NCI-H146 treated with DMSO at 0.1 percent for 48 hours (cell line): ENCODE measurements around the gene S100A14.

Experiments
- DNase-seq: peaks from one replicate; lab custom pipeline; 2025; ENCODE audit not compliant: unreplicated experiment; lab: John Stamatoyannopoulos, UW

The S100A14 gene

GRCh38 chr1:153616917-153617311 lies 789 bp upstream of the S100A14 start:
- no peak for DNase-seq

- no peak for DNase-seq
Observed at GRCh38 chr1:153615406-153615805, 719 bp downstream of the S100A14 start.

- DNase-seq, result no peak
Observed at GRCh38 chr1:153614906-153615305, 1.2 kb downstream of the S100A14 start.

- no peak for DNase-seq
Observed at GRCh38 chr1:153614189-153614900, 1.8 kb downstream of the S100A14 start.

GRCh38 chr1:153613406-153613805 lies 2.7 kb downstream of the S100A14 start:
- DNase-seq, result no peak

- no peak for DNase-seq
Observed at GRCh38 chr1:153612755-153613331, 3.3 kb downstream of the S100A14 start, which contains the start of gene S100A16. S100A16 (minus strand) TSS chr1:153613137; CDS start chr1:153608151, 4,986 bp downstream.

GRCh38 chr1:153612111-153612754 lies 3.9 kb downstream of the S100A14 start:
- no peak for DNase-seq

GRCh38 chr1:153611356-153611755 lies 4.8 kb downstream of the S100A14 start:
- DNase-seq, result no peak

GRCh38 chr1:153610811-153611301 lies 5.3 kb downstream of the S100A14 start:
- no peak for DNase-seq

- DNase-seq, result no peak
Observed at GRCh38 chr1:153610334-153610733, 5.8 kb downstream of the S100A14 start.

GRCh38 chr1:153609585-153609907 lies 6.6 kb downstream of the S100A14 start:
- DNase-seq, result no peak

- DNase-seq, result peak; percentile 53
Observed at GRCh38 chr1:153608742-153609584, 7.2 kb downstream of the S100A14 start.

- no peak for DNase-seq
Observed at GRCh38 chr1:153608089-153608682, 7.9 kb downstream of the S100A14 start.

- DNase-seq, result no peak
Observed at GRCh38 chr1:153607381-153607780, 8.7 kb downstream of the S100A14 start.

- DNase-seq, result no peak
Observed at GRCh38 chr1:153606194-153606593, 9.9 kb downstream of the S100A14 start.

- DNase-seq, result no peak
Observed at GRCh38 chr1:153602749-153603148, 13.4 kb downstream of the S100A14 start.

- DNase-seq, result no peak
Observed at GRCh38 chr1:153599847-153600246, 16.3 kb downstream of the S100A14 start.

- DNase-seq, result peak; percentile 69
Observed at GRCh38 chr1:153598309-153599172, 17.6 kb downstream of the S100A14 start.

GRCh38 chr1:153597206-153597605 lies 18.9 kb downstream of the S100A14 start:
- DNase-seq, result no peak

- no peak for DNase-seq
Observed at GRCh38 chr1:153592748-153593147, 23.4 kb downstream of the S100A14 start.
